WTC11 (cell line): Measurements from ENCODE around the gene VDAC1.

Experiments used
- ATF1 ChIP-seq: sonication (generic); formaldehyde crosslinking; IDR thresholded peaks from 2 replicates; pipeline ENCODE4 v1.8.1; 2023; ENCODE audit warnings: mild to moderate bottlenecking, moderate library complexity, missing genetic modification reagents
- PRRX2 ChIP-seq: fragments of 250-450 bp; sonication (Bioruptor Pico); IDR thresholded peaks from 2 replicates; pipeline ENCODE4 v1.8.0; 2021; ENCODE audit warnings: mild to moderate bottlenecking
- SP1 ChIP-seq: sonication (generic); formaldehyde crosslinking; conservative IDR thresholded peaks from 2 replicates; pipeline ENCODE4 v1.8.1; 2022; ENCODE audit warnings: missing genetic modification reagents
- TF ChIP-seq, protein P1 (sequence below): fragments of 200-600 bp; IDR thresholded peaks from 2 replicates; pipeline ENCODE4 v1.8.0; 2022; ENCODE audit warnings: antibody characterized with exemption
- TF ChIP-seq, protein P2 (sequence below): sonication (generic); formaldehyde crosslinking; IDR thresholded peaks from 2 replicates; pipeline ENCODE4 v1.8.1; 2023; ENCODE audit warnings: mild to moderate bottlenecking, missing genetic modification reagents

DNA sequence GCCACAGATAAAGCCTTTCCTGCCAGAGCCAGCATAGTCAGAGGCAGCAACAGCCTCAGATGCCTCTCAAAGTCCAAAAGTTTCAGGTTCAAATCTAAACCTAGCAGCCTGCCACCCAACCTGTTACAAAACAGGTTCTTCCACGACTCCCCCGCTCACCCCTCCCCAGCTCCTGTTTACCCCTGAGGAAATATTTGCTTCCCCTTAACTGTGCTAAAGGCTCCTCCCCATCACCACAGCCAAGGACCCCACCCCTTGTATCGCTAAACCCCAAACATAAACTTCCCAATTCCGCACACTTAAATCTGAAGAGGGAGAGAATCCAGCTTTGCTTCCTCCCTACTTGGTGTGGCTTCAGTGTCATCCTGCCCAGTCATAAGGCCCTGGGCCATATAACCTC, 15.4 kb upstream of the VDAC1 start:
- TF ChIP-seq, protein P1, sequence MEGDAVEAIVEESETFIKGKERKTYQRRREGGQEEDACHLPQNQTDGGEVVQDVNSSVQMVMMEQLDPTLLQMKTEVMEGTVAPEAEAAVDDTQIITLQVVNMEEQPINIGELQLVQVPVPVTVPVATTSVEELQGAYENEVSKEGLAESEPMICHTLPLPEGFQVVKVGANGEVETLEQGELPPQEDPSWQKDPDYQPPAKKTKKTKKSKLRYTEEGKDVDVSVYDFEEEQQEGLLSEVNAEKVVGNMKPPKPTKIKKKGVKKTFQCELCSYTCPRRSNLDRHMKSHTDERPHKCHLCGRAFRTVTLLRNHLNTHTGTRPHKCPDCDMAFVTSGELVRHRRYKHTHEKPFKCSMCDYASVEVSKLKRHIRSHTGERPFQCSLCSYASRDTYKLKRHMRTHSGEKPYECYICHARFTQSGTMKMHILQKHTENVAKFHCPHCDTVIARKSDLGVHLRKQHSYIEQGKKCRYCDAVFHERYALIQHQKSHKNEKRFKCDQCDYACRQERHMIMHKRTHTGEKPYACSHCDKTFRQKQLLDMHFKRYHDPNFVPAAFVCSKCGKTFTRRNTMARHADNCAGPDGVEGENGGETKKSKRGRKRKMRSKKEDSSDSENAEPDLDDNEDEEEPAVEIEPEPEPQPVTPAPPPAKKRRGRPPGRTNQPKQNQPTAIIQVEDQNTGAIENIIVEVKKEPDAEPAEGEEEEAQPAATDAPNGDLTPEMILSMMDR, result no peak
- TF ChIP-seq SP1 (CRISPR knock-in tag), result no peak
- no peak for TF ChIP-seq ATF1 (CRISPR knock-in tag)
- TF ChIP-seq PRRX2 (CRISPR knock-in tag), result no peak
- TF ChIP-seq, protein P2, sequence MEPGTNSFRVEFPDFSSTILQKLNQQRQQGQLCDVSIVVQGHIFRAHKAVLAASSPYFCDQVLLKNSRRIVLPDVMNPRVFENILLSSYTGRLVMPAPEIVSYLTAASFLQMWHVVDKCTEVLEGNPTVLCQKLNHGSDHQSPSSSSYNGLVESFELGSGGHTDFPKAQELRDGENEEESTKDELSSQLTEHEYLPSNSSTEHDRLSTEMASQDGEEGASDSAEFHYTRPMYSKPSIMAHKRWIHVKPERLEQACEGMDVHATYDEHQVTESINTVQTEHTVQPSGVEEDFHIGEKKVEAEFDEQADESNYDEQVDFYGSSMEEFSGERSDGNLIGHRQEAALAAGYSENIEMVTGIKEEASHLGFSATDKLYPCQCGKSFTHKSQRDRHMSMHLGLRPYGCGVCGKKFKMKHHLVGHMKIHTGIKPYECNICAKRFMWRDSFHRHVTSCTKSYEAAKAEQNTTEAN (CRISPR knock-in tag), result no peak
